Measurements from ENCODE around the gene NRIP1. TPM values are rescaled to one million over a fixed set of nuclear protein-coding genes. Genes with fewer than 3 reads are reported as not detected.

The NRIP1 gene
- total RNA-seq, 1 experiment from 2014 or later = 10.4 TPM

- Mint-ChIP-seq H3K9me3 (no peaks in the 10 kb centered on the region), H3K27me3 (ENCODE audit: low read depth) (peaks cover 29% of the 10 kb centered on the region), H3K4me1 (peaks cover 19 to 25% of the 10 kb centered on the region in 2 experiments), H3K36me3 (ENCODE audit: insufficient read depth in 1 of 3, low read depth in 3 of 3) (no peaks in the 10 kb centered on the region), H3K4me3 (no peak overlapping the region), H3K27ac (no peak overlapping the region)
- Histone ChIP-seq H4K8ac (replicated peaks; ENCODE audit: insufficient read length, low read depth, low read length) (no peak overlapping the region), H3K14ac (ENCODE audit: insufficient read depth, low read length) (no peak overlapping the region), H3K9ac (ENCODE audit: extremely low read depth, insufficient read length, low read length) (no peak overlapping the region), H2BK15ac (ENCODE audit: low read depth, low read length) (no peak overlapping the region), H3K27ac (ENCODE audit: insufficient read length, low read depth, low read length) (no peak overlapping the region), H4K20me1 (ENCODE audit: control insufficient read depth, insufficient read depth, insufficient read length) (no peaks in the 10 kb centered on the region), H3K27me3 (ENCODE audit: insufficient read depth, low read length) (no peaks in the 10 kb centered on the region), H3K79me1 (ENCODE audit: insufficient read depth, low read depth, low read length, poor library complexity, severe bottlenecking) (no peaks in the 10 kb centered on the region), H2BK120ac (ENCODE audit: low read depth, low read length, poor library complexity, severe bottlenecking) (no peak overlapping the region), H3K79me2 (ENCODE audit: insufficient read depth, low read length) (no peaks in the 10 kb centered on the region), H4K91ac (ENCODE audit: insufficient read length, low read depth, low read length) (no peak overlapping the region), H3K23me2 (ENCODE audit: insufficient read length, low read depth, low read length, poor library complexity, severe bottlenecking) (no peaks in the 10 kb centered on the region), H3K4ac (ENCODE audit: low read depth, low read length) (no peak overlapping the region), H2AK5ac (ENCODE audit: insufficient read length, low read length) (no peak overlapping the region), H3K4me1 (ENCODE audit: insufficient read depth, low read length) (peaks cover 7% of the 10 kb centered on the region; the same call in 1 of the 2 replicates), H4K5ac (ENCODE audit: insufficient read length, low read depth, low read length) (no peak overlapping the region), H3K4me2 (ENCODE audit: insufficient read depth, insufficient read length, low read length) (no peak overlapping the region), H3T11ph (ENCODE audit: low read length) (no peak overlapping the region), H3K23ac (ENCODE audit: insufficient read length, low read depth, low read length) (no peak overlapping the region), H2BK12ac (ENCODE audit: insufficient read length, low read depth, low read length) (no peak overlapping the region), H3K18ac (ENCODE audit: insufficient read length, low read depth, low read length) (no peak overlapping the region), H3K56ac (ENCODE audit: insufficient read length, low read depth, low read length) (no peak overlapping the region), H2BK5ac (ENCODE audit: insufficient read length, low read length) (no peak overlapping the region), H2BK20ac (ENCODE audit: low read depth, low read length, poor library complexity, severe bottlenecking) (no peak overlapping the region), H3K9me3 (ENCODE audit: control insufficient read depth, low read depth, low read length) (no peaks in the 10 kb centered on the region), H2AFZ (ENCODE audit: low read length) (no peak overlapping the region)
- no peak for DNase-seq
- WGBS (ENCODE audit: extremely low coverage, insufficient read length, low lambda C conversion rate) = no CpG with 5 or more reads among the region's 4 CpGs
- TF ChIP-seq, protein P1, sequence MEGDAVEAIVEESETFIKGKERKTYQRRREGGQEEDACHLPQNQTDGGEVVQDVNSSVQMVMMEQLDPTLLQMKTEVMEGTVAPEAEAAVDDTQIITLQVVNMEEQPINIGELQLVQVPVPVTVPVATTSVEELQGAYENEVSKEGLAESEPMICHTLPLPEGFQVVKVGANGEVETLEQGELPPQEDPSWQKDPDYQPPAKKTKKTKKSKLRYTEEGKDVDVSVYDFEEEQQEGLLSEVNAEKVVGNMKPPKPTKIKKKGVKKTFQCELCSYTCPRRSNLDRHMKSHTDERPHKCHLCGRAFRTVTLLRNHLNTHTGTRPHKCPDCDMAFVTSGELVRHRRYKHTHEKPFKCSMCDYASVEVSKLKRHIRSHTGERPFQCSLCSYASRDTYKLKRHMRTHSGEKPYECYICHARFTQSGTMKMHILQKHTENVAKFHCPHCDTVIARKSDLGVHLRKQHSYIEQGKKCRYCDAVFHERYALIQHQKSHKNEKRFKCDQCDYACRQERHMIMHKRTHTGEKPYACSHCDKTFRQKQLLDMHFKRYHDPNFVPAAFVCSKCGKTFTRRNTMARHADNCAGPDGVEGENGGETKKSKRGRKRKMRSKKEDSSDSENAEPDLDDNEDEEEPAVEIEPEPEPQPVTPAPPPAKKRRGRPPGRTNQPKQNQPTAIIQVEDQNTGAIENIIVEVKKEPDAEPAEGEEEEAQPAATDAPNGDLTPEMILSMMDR (conservative IDR thresholded peaks at IDR 0.05) = no peak
Observed at GRCh38 chr21:14998784-14999183, 66.0 kb downstream of the NRIP1 start.
